A673 (cell line): Measurements from ENCODE around the gene ACOT7. TPM values are rescaled to one million over a fixed set of nuclear protein-coding genes. Genes with fewer than 3 reads are reported as not detected.
"Not testable (repeated sequence)": the region's sequence is repeated elsewhere in the genome, so short reads cannot be mapped to it uniquely, and the experiment has no call there.

Source experiments
- BruUV-seq: library from RNA; stranded (reverse); fragments of 400-500 nt; replicated peaks from 2 replicates; lab custom pipeline; 2021; lab: Mats Ljungman, UMichigan
- CTCF ChIA-PET: fragments of 300-600 bp; sonication (Branson Sonifier 250); formaldehyde crosslinking; loops from one replicate; lab custom pipeline; 2022; ENCODE audit warnings: antibody characterized with exemption; lab: Charles Lee
- POLR2A ChIA-PET: fragments of 300-600 bp; sonication (Branson Sonifier 250); formaldehyde crosslinking; loops from one replicate; lab custom pipeline; 2022; ENCODE audit warnings: antibody characterized with exemption; ENCODE audit not compliant: low non-redundant PET; lab: Charles Lee
- DNase-seq: peaks from one replicate; pipeline ENCODE4 v3.0.0-alpha.2; 2015; ENCODE audit warnings: low spot score
- H3K27ac ChIP-seq: fragments of 200-600 bp; sonication (generic); 2 replicates; pipeline ENCODE4 v1.5.1; 2016; ENCODE audit warnings: mixed run types, low read depth, mild to moderate bottlenecking, mixed read lengths, antibody characterized with exemption, low read length; ENCODE audit not compliant: poor library complexity, severe bottlenecking
- H3K27me3 ChIP-seq: fragments of 200-600 bp; sonication (generic); replicated peaks from 2 replicates; pipeline ENCODE4 v1.6.1; 2017; ENCODE audit warnings: mixed run types, low read depth, mild to moderate bottlenecking, mixed read lengths, antibody characterized with exemption, low read length; ENCODE audit not compliant: insufficient read depth, poor library complexity
- H3K36me3 ChIP-seq: fragments of 200-600 bp; sonication (generic); 2 replicates; pipeline ENCODE4 v1.6.1; 2016; ENCODE audit warnings: mixed run types, mild to moderate bottlenecking, mixed read lengths, antibody characterized with exemption, low read length; ENCODE audit not compliant: insufficient read depth, poor library complexity, severe bottlenecking
- H3K4me1 ChIP-seq: fragments of 200-600 bp; sonication (generic); 2 replicates; pipeline ENCODE4 v1.6.1; 2017; ENCODE audit warnings: mixed run types, mild to moderate bottlenecking, mixed read lengths, antibody characterized with exemption, low read length; ENCODE audit not compliant: insufficient read depth, poor library complexity, severe bottlenecking
- H3K4me3 ChIP-seq: fragments of 200-600 bp; sonication (generic); 2 replicates; pipeline ENCODE4 v1.5.1; 2016; ENCODE audit warnings: low read depth, mixed run types, mild to moderate bottlenecking, mixed read lengths, low read length; ENCODE audit not compliant: poor library complexity, severe bottlenecking
- H3K9me3 ChIP-seq: fragments of 200-600 bp; sonication (generic); 2 replicates; pipeline ENCODE4 v1.6.1; 2016; ENCODE audit warnings: mixed run types, low read depth, mild to moderate bottlenecking, mixed read lengths, antibody characterized with exemption, low read length; ENCODE audit not compliant: poor library complexity, severe bottlenecking
- EZH2 ChIP-seq: fragments of 200-600 bp; sonication (generic); IDR thresholded peaks from 2 replicates; pipeline ENCODE4 v1.6.1; 2017; ENCODE audit warnings: borderline replicate concordance, low read depth, mild to moderate bottlenecking, mixed read lengths, antibody characterized with exemption, low read length; ENCODE audit not compliant: poor library complexity, severe bottlenecking
- intact Hi-C: fragments of 100-400 bp; cut with micrococcal nuclease; formaldehyde crosslinking; loops from one replicate; pipeline ENCODE4 v1.10.0; 2022; ENCODE audit not compliant: unreplicated experiment
- total RNA-seq: library from RNA; stranded (reverse); gene quantifications from 2 replicates; pipeline ENCODE4 v1.2.3, GENCODE V29; 2021
- TF ChIP-seq, protein P1 (sequence below): fragments of 300-800, 200-600 bp; sonication (generic); conservative IDR thresholded peaks from 2 replicates; pipeline ENCODE4 v1.5.1; 2017; ENCODE audit warnings: low read depth, mild to moderate bottlenecking, antibody characterized with exemption, low read length, moderate library complexity, mixed read lengths

ACOT7 gene
- total RNA-seq, 1 experiment from 2014 or later = 132 TPM

DNA sequence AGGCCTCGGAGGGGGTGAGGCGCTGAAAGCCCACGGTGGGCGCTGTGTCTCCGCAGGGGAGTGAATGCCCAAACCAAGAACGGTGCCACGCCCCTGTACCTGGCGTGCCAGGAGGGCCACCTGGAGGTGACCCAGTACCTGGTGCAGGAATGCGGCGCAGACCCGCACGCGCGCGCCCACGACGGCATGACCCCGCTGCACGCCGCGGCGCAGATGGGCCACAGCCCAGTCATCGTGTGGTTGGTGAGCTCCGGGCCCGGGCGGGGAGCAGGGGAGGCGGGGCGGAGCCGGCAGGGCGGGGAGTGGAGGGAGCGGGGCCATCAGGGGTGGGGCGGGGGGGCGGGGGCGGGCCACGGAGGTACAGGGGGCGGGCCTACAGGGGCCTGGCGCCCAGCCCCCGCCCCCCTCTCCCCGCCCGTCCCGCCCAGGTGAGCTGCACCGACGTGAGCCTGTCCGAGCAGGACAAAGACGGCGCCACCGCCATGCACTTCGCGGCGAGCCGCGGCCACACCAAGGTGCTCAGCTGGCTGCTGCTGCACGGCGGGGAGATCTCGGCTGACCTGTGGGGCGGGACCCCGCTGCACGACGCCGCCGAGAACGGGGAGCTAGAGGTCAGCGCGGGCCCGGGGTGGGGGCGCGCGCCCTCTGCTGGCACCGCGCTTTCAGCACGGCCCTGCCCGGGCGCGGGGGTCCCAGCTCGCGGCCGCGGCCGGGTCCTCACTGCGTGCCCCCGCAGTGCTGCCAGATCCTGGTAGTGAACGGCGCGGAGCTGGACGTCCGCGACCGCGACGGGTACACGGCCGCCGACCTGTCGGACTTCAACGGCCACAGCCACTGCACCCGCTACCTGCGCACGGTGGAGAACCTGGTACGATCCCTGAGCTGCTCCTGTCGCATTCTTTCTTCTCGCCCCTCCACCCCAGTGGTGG, 46.9 kb upstream of the ACOT7 start:
- BruUV-seq = no TSS peak
- H3K4me3 ChIP-seq = no peak overlapping the region
- ChIA-PET CTCF (interaction anchor here (0.6 to 1.5 kb wide), 3 partner anchors 33 to 1012 kb away, joined by 3 to 4 read pairs (median 3); no protein-coding TSS in a partner anchor), POLR2A (interaction anchor here (0.5 kb wide), 1 partner anchor 286 kb away, joined by 3 read pairs; no protein-coding TSS in a partner anchor)
- H3K4me1 ChIP-seq = no peaks in the 10 kb centered on the region
- DNase-seq = peak; percentile 69
- no peak overlapping the region for H3K27ac ChIP-seq
- TF ChIP-seq, protein P1, sequence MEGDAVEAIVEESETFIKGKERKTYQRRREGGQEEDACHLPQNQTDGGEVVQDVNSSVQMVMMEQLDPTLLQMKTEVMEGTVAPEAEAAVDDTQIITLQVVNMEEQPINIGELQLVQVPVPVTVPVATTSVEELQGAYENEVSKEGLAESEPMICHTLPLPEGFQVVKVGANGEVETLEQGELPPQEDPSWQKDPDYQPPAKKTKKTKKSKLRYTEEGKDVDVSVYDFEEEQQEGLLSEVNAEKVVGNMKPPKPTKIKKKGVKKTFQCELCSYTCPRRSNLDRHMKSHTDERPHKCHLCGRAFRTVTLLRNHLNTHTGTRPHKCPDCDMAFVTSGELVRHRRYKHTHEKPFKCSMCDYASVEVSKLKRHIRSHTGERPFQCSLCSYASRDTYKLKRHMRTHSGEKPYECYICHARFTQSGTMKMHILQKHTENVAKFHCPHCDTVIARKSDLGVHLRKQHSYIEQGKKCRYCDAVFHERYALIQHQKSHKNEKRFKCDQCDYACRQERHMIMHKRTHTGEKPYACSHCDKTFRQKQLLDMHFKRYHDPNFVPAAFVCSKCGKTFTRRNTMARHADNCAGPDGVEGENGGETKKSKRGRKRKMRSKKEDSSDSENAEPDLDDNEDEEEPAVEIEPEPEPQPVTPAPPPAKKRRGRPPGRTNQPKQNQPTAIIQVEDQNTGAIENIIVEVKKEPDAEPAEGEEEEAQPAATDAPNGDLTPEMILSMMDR = peak; percentile 38; the same call in 1 of the 2 replicates
- no peak for TF ChIP-seq EZH2
- intact Hi-C loops = no loop called here
- no peaks in the 10 kb centered on the region for H3K36me3 ChIP-seq
- no peaks in the 10 kb centered on the region for H3K9me3 ChIP-seq
- no peaks in the 10 kb centered on the region for H3K27me3 ChIP-seq

DNA sequence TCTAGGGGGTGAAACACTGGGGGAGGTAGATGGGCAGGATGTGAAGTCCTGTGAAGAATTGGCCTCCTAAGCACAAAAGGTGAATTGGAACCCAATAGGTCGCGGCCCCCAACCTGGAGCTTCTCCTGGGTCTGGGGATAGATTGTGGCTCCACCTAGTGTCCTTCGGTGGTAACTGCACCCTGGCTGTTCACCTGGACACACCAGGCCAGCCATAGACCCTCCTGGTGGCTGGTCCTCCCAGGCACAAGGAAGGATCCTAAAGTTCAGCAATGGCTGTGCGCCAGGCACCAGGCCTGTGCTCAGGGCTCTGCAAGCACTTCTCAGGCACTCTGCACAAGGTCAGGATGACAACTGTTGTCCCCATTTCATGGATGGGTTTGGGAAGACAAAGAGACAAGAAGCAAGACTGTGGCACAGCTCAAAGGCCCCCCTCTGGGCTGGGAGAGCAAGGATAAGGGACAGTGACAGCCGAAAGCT, 44.5 kb upstream of the ACOT7 start:
- ChIA-PET POLR2A (no interaction called here), CTCF (interaction anchor here (0.6 to 1.8 kb wide), 11 partner anchors 11 to 235 kb away, joined by 3 to 16 read pairs (median 4); no protein-coding TSS in a partner anchor)
- Histone ChIP-seq H3K36me3 (no peaks in the 10 kb centered on the region), H3K9me3 (no peaks in the 10 kb centered on the region), H3K4me3 (no peak overlapping the region), H3K27me3 (no peaks in the 10 kb centered on the region), H3K27ac (no peak overlapping the region), H3K4me1 (no peaks in the 10 kb centered on the region)
- DNase-seq = peak; percentile 62
- BruUV-seq = no TSS peak
- TF ChIP-seq, protein P1 = peak; percentile 82
- no peak for TF ChIP-seq EZH2
- intact Hi-C loops = no loop called here

DNA sequence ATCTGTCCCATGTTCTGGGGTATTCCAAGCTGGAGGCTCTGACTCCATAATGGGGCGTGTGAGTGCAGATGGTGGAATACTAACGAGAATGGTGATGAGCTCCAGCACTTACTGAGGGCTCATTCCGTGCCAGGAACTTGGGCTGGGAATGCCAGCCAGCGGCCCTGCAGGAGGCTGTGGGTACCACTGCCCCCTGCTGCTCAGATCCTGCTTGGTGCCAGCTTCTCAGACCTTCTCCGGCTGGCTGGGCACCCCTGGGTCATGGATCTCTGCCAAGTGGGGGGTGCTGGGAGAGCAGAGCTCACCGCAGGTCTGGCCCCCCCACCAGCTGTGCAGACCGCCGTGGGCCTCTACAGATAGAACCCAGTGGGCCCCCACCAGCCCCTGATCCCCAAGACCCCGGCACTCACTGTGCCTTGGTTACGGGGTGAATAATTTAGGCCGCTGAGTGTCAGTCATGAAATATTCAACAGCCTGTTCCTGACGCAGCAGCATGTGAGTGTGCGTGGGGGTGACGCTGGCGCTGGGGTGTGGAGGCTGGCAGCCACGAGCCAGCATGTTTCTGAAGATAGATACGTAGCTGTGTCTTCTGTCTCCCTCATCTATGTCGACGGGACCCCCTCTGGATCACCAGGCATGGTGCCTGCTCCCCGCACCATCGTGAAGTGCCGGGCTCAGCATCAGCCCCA, 43.6 kb upstream of the ACOT7 start:
- CTCF ChIA-PET = interaction anchor here (0.5 to 1.8 kb wide), 13 partner anchors 11 to 1243 kb away, joined by 3 to 16 read pairs (median 6); no protein-coding TSS in a partner anchor
- intact Hi-C loops, H3K27ac ChIP-seq, H3K9me3 ChIP-seq, H3K4me1 ChIP-seq, BruUV-seq, H3K36me3 ChIP-seq, H3K27me3 ChIP-seq, POLR2A ChIA-PET, H3K4me3 ChIP-seq: not testable (repeated sequence)
- TF ChIP-seq, protein P1 = peak; percentile 40
- DNase-seq = peak; percentile 59

DNA sequence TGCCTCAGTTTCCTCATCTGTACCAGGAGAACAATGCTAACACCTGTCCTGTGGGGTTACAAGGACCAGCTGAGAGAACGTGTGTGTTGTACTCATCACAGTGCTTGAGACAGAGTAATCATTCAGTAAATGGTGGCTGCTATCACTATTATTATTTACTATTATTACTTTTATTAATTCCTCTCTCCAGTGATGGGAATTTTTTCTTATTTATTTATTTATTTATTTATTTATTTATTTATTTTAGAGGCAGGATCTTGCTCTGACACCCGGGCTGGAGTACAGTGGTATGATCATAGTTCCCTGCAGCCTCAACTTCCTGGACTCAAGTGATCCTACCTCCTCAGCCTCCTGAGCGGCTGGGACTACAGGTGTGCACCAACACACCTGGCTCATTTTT, 42.7 kb upstream of the ACOT7 start:
- H3K36me3 ChIP-seq, POLR2A ChIA-PET, H3K27ac ChIP-seq, H3K9me3 ChIP-seq, H3K4me3 ChIP-seq, intact Hi-C loops, H3K27me3 ChIP-seq, DNase-seq, BruUV-seq, H3K4me1 ChIP-seq: not testable (repeated sequence)
- CTCF ChIA-PET = interaction anchor here (1.3 kb wide), 1 partner anchor 12 kb away, joined by 3 read pairs; no protein-coding TSS in a partner anchor
